Trophoblast cell (in vitro differentiated cells and primary cell): ENCODE results near the gene PFN1.
"Not testable (repeated sequence)": the region's sequence is repeated elsewhere in the genome, so short reads cannot be mapped to it uniquely, and the experiment has no call there.

ENCODE experiments used
- DNase-seq, 2 donors: peaks; one replicate each; pipeline ENCODE4 v3.0.0-alpha.2; 2016
- H2AFZ ChIP-seq: 2 replicates; pipeline ENCODE4 v1.6.1; 2013; ENCODE audit warnings: low read length, moderate library complexity, mild to moderate bottlenecking; ENCODE audit not compliant: insufficient read depth, poor library complexity
- H2AK5ac ChIP-seq: 2 replicates; pipeline ENCODE4 v1.6.1; 2013; ENCODE audit warnings: mild to moderate bottlenecking, low read length
- H2BK120ac ChIP-seq: 2 replicates; pipeline ENCODE4 v1.6.1; 2013; ENCODE audit warnings: low read length, mild to moderate bottlenecking, moderate library complexity; ENCODE audit not compliant: insufficient read depth, poor library complexity
- H2BK12ac ChIP-seq: 2 replicates; pipeline ENCODE4 v1.6.1; 2013; ENCODE audit warnings: mild to moderate bottlenecking, low read length, moderate library complexity
- H2BK5ac ChIP-seq: 2 replicates; pipeline ENCODE4 v1.6.1; 2013; ENCODE audit warnings: low read length, low read depth, moderate library complexity, mild to moderate bottlenecking; ENCODE audit not compliant: poor library complexity
- H3K14ac ChIP-seq: 2 replicates; pipeline ENCODE4 v1.6.1; 2013; ENCODE audit warnings: mild to moderate bottlenecking, low read length
- H3K18ac ChIP-seq: 2 replicates; pipeline ENCODE4 v1.6.1; 2013; ENCODE audit warnings: mild to moderate bottlenecking, low read length
- H3K23ac ChIP-seq: 2 replicates; pipeline ENCODE4 v1.6.1; 2013; ENCODE audit warnings: low read length
- H3K27ac ChIP-seq: 2 replicates; pipeline ENCODE4 v1.5.1; 2013; ENCODE audit warnings: low read depth, mild to moderate bottlenecking, inconsistent platforms, low read length, moderate library complexity
- H3K27me3 ChIP-seq: 2 replicates; pipeline ENCODE4 v1.6.1; 2013; ENCODE audit warnings: inconsistent platforms, mild to moderate bottlenecking, low read length, moderate library complexity; ENCODE audit not compliant: insufficient read depth
- H3K36me3 ChIP-seq, 2 experiments: 1 replicate in 1 of 2; 2 replicates in 1 of 2; pipeline ENCODE4 v1.6.1; 2013; ENCODE audit warnings: low read length in 2 of 2, mild to moderate bottlenecking in 2 of 2, moderate library complexity in 1 of 2; ENCODE audit not compliant: insufficient read depth in 2 of 2, control insufficient read depth in 1 of 2
- H3K4ac ChIP-seq: 2 replicates; pipeline ENCODE4 v1.6.1; 2013; ENCODE audit warnings: low read depth, mild to moderate bottlenecking, low read length, moderate library complexity
- H3K4me1 ChIP-seq, 2 experiments: 1 replicate in 1 of 2; 2 replicates in 1 of 2; pipeline ENCODE4 v1.6.1; 2013; ENCODE audit warnings: low read length in 2 of 2, mild to moderate bottlenecking in 2 of 2, moderate library complexity in 1 of 2; ENCODE audit not compliant: insufficient read depth in 2 of 2, control insufficient read depth in 1 of 2
- H3K4me2 ChIP-seq: 2 replicates; pipeline ENCODE4 v1.6.1; 2013; ENCODE audit warnings: inconsistent platforms, mild to moderate bottlenecking, low read length, moderate library complexity
- H3K4me3 ChIP-seq: 2 replicates; pipeline ENCODE4 v1.5.1; 2013; ENCODE audit warnings: mild to moderate bottlenecking, low read depth, low read length, inconsistent platforms
- H3K79me1 ChIP-seq: one replicate; pipeline ENCODE4 v1.6.1; 2013; ENCODE audit warnings: low read length
- H3K79me2 ChIP-seq: 2 replicates; pipeline ENCODE4 v1.6.1; 2013; ENCODE audit warnings: low read length, mild to moderate bottlenecking; ENCODE audit not compliant: control insufficient read depth, insufficient read depth, poor library complexity
- H3K9ac ChIP-seq: 2 replicates; pipeline ENCODE4 v1.6.1; 2013; ENCODE audit warnings: mild to moderate bottlenecking, low read length
- H3K9me3 ChIP-seq: 2 replicates; pipeline ENCODE4 v1.6.1; 2013; ENCODE audit warnings: low read depth, mild to moderate bottlenecking, control low read depth, inconsistent platforms, low read length; ENCODE audit not compliant: insufficient read depth
- H4K12ac ChIP-seq: 2 replicates; pipeline ENCODE4 v1.6.1; 2013; ENCODE audit warnings: low read depth, mild to moderate bottlenecking, low read length, moderate library complexity
- H4K8ac ChIP-seq: 2 replicates; pipeline ENCODE4 v1.6.1; 2013; ENCODE audit warnings: low read depth, mild to moderate bottlenecking, low read length, moderate library complexity
- H4K91ac ChIP-seq: one replicate; pipeline ENCODE4 v1.6.1; 2013; ENCODE audit warnings: low read depth, mild to moderate bottlenecking, low read length, moderate library complexity
- WGBS: extraction: QIAGEN DNeasy Blood & Tissue Kit; methylation state at CpG from one replicate; pipeline ENCODE4 v1.1.7; 2013; ENCODE audit warnings: missing lambda C conversion rate; ENCODE audit not compliant: insufficient read length, insufficient coverage; ENCODE audit errors: extremely low coverage; 5-methylcytosine and 5-hydroxymethylcytosine counted together

PFN1 gene

GRCh38 chr17:4921320-4921719, 27.0 kb downstream of the PFN1 start:
- Histone ChIP-seq H3K79me2 (no peaks in the 10 kb centered on the region), H3K36me3 (peaks cover 0 to 1% of the 10 kb centered on the region in 2 experiments), H3K4ac (no peak overlapping the region), H2BK12ac (no peak overlapping the region), H3K4me3 (no peak overlapping the region), H3K4me2 (no peak overlapping the region), H4K8ac (no peak overlapping the region), H2BK5ac (no peak overlapping the region), H3K18ac (no peak overlapping the region), H2AFZ (no peak overlapping the region), H3K27ac (no peak overlapping the region), H3K4me1 (peaks cover 6 to 10% of the 10 kb centered on the region in 2 experiments), H3K27me3 (no peaks in the 10 kb centered on the region), H3K79me1 (peaks cover 3% of the 10 kb centered on the region), H3K14ac (no peak overlapping the region), H2BK120ac (no peak overlapping the region), H3K9ac (no peak overlapping the region), H2AK5ac (no peak overlapping the region), H3K23ac (no peak overlapping the region), H4K12ac (no peak overlapping the region), H4K91ac (no peak overlapping the region), H3K9me3 (no peaks in the 10 kb centered on the region)
- DNase-seq, result no peak
- no CpG with 5 or more reads among the region's 4 CpGs for WGBS

- no CpG with 5 or more reads among the region's 10 CpGs for WGBS
- Histone ChIP-seq H3K9ac (no peak overlapping the region), H3K14ac (no peak overlapping the region), H3K36me3 (peaks cover 0 to under 1% of the 10 kb centered on the region in 2 experiments), H4K91ac (peak overlapping the region; percentile 9), H3K18ac (no peak overlapping the region), H4K8ac (peak overlapping the region; percentile 48), H4K12ac (no peak overlapping the region), H3K79me1 (peaks cover 3% of the 10 kb centered on the region), H3K9me3 (no peaks in the 10 kb centered on the region), H3K79me2 (no peaks in the 10 kb centered on the region), H3K4me1 (peaks cover 6 to 10% of the 10 kb centered on the region in 2 experiments), H3K4me3 (no peak overlapping the region), H2AFZ (no peak overlapping the region), H2AK5ac (no peak overlapping the region), H3K23ac (no peak overlapping the region), H2BK5ac (no peak overlapping the region), H3K4ac (no peak overlapping the region), H2BK12ac (peak overlapping the region; percentile 6), H3K27ac (peak overlapping the region; percentile 22), H3K4me2 (no peak overlapping the region), H2BK120ac (peak overlapping the region; percentile 12), H3K27me3 (no peaks in the 10 kb centered on the region)
- DNase-seq, result peak; percentile 87 to 92
Observed at GRCh38 chr17:4920351-4921048, 27.8 kb downstream of the PFN1 start.

- H3K36me3 ChIP-seq, result no peaks in the 10 kb centered on the region
- no peak overlapping the region for H3K18ac ChIP-seq
- H3K4ac ChIP-seq, result no peak overlapping the region
- H3K4me3 ChIP-seq, result no peak overlapping the region
- peak in 1 of 2 donors; percentile 52 for DNase-seq
- peak overlapping the region; percentile 51 for H2BK120ac ChIP-seq
- H3K79me2 ChIP-seq, result no peaks in the 10 kb centered on the region
- H3K79me1 ChIP-seq, result peaks cover 3% of the 10 kb centered on the region
- no peak overlapping the region for H3K23ac ChIP-seq
- H2AK5ac ChIP-seq, result no peak overlapping the region
- H4K8ac ChIP-seq, result no peak overlapping the region
- H3K4me1 ChIP-seq, result peaks cover 6 to 10% of the 10 kb centered on the region in 2 experiments
- no peak overlapping the region for H3K4me2 ChIP-seq
- no peak overlapping the region for H2AFZ ChIP-seq
- no peak overlapping the region for H3K14ac ChIP-seq
- H4K91ac ChIP-seq, result no peak overlapping the region
- H4K12ac ChIP-seq, result peak overlapping the region; percentile 18
- no peak overlapping the region for H3K9ac ChIP-seq
- H2BK12ac ChIP-seq, result no peak overlapping the region
- H3K27me3 ChIP-seq, result no peaks in the 10 kb centered on the region
- WGBS, result no CpG with 5 or more reads among the region's 8 CpGs
- peak overlapping the region; percentile 21 for H2BK5ac ChIP-seq
- H3K27ac ChIP-seq, result peak overlapping the region; percentile 56
- no peaks in the 10 kb centered on the region for H3K9me3 ChIP-seq
Observed at GRCh38 chr17:4919511-4920047, 28.8 kb downstream of the PFN1 start.

- H3K4me3 ChIP-seq, result not testable (repeated sequence)
Observed at GRCh38 chr17:4914551-4914950, 33.8 kb downstream of the PFN1 start.

More at GRCh38 chr17:4914551-4914950, 33.8 kb downstream of the PFN1 start:
- not testable (repeated sequence) for H3K79me1 ChIP-seq, H3K4ac ChIP-seq, H4K91ac ChIP-seq, H3K9ac ChIP-seq, H3K27me3 ChIP-seq, H3K23ac ChIP-seq, H2AK5ac ChIP-seq, H3K79me2 ChIP-seq, H4K12ac ChIP-seq, H2AFZ ChIP-seq, H2BK120ac ChIP-seq, H3K4me1 ChIP-seq, H4K8ac ChIP-seq, H3K4me2 ChIP-seq, H3K14ac ChIP-seq, H3K18ac ChIP-seq, H3K27ac ChIP-seq, DNase-seq, H2BK5ac ChIP-seq, H3K9me3 ChIP-seq, H2BK12ac ChIP-seq, H3K36me3 ChIP-seq
- no CpG with 5 or more reads among the region's 4 CpGs for WGBS
